GM21360 (cell line): Measurements from ENCODE around the gene SLC35E2B.

Source experiments
- ATAC-seq: cut with Tn5 transposase; IDR thresholded peaks from one replicate; pipeline ENCODE4 v1.9.1; 2021; ENCODE audit warnings: mild to moderate bottlenecking, moderate library complexity; ENCODE audit not compliant: unreplicated experiment

SLC35E2B gene

GRCh38 chr1:1615256-1616044 lies 77.1 kb downstream of the SLC35E2B start, which contains the start of gene MIB2:
MIB2 (plus strand) TSS chr1:1615500; CDS start chr1:1623453, 7,953 bp downstream.
- peak; percentile 76 for ATAC-seq

GRCh38 chr1:1614954-1615255 lies 77.7 kb downstream of the SLC35E2B start:
- ATAC-seq: no peak

GRCh38 chr1:1614204-1614953 lies 78.2 kb downstream of the SLC35E2B start:
- ATAC-seq: no peak

- no peak for ATAC-seq
Measured at GRCh38 chr1:1613509-1614082, 79.0 kb downstream of the SLC35E2B start.

GRCh38 chr1:1612104-1612400 lies 80.5 kb downstream of the SLC35E2B start:
- ATAC-seq: no peak

GRCh38 chr1:1610796-1611195 lies 81.8 kb downstream of the SLC35E2B start:
- ATAC-seq: no peak

- no peak for ATAC-seq
Measured at GRCh38 chr1:1609822-1610485, 82.6 kb downstream of the SLC35E2B start.
